Measurements from ENCODE around the gene ACTN4.

Gene ACTN4

DNA sequence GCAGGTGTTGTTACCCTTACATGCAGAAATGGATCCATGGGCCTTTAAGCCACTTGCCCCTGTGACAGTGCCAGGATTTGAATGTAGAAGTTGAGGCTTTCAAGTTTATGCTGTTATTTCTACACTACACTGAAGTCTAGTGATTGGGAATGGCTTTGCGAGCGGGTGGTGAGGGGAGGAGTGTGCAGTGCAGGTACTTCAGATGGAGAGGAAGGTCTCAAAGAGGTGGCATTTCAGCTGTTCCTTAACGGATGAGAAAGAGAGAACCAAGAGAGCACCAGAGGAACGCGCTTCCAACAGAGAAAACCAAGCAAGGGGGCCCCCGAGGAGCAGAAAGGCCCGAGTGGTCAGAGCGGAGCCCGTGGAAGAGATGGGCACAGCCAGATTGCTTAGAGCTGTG, 13.3 kb downstream of the ACTN4 start:
- DNase-seq (ENCODE audit: low read depth in 1 of 2, low spot score in 1 of 2), result no peak

GRCh38 chr19:38661136-38661535, 13.7 kb downstream of the ACTN4 start:
- no peak for DNase-seq (ENCODE audit: low read depth in 1 of 2, low spot score in 1 of 2)

- DNase-seq (ENCODE audit: low read depth in 1 of 2, low spot score in 1 of 2), result no peak
Observed at GRCh38 chr19:38661996-38662395, 14.5 kb downstream of the ACTN4 start.

DNA sequence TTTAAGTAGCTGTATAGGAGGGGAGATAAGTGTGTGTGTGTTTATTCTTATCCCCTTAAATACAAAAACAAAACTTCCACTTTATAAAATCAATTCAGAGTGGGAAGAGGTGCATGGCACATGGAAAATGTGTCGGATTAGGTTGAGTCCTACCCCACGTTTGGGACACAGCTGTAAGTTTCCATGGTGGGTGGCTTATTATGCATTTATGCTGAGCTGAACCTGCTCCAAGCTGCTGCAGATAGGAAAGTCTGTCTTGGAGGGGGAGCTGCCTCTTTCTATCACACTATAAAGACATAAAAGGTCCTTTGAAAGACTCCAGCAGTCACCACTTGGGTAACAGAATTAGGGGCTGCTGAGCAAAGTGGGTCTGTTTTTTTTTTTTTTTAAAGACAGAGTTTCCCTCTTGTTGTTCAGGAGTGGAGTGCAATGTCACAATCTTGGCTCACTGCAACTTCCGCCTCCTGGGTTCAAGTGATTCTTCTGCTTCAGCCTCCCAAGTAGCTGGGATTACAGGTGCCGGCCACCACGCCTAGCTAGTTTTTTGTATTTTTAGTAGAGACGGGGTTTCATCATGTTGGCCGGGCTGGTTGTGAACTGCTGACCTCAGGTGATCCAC, 15.2 kb downstream of the ACTN4 start:
- no peak for DNase-seq (ENCODE audit: low read depth in 1 of 2, low spot score in 1 of 2)

DNA sequence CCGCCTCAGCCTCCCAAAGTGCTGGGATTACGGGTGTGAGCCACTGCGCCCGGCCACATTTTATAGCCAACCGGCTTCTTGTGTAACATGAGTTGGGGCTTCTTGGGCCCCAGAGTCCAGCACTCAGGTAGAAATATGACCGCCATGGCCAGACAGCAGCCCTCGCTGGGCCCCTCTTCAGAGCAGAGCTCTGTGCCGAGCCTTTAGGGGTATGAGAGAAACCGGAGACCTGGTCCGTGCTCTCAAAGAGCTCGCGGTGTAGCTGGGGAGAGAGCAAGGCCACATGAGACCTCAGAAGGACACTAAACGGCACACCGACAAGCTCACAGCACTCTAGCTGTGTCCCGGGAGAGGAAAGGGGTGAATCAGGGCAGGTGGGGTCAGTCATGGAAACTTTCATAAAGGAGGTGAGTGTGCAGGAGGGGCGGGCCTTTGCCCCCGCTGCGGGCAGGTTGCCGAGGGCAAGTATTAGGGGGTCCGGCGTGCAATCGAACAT, 15.8 kb downstream of the ACTN4 start:
- no peak for DNase-seq (ENCODE audit: low read depth in 1 of 2, low spot score in 1 of 2)

- DNase-seq (ENCODE audit: low read depth in 1 of 2, low spot score in 1 of 2), result no peak
Observed at GRCh38 chr19:38663957-38664502, 16.6 kb downstream of the ACTN4 start.

- DNase-seq (ENCODE audit: low read depth in 1 of 2, low spot score in 1 of 2), result no peak
Observed at GRCh38 chr19:38664503-38665211, 17.2 kb downstream of the ACTN4 start.

GRCh38 chr19:38665219-38665931, 17.9 kb downstream of the ACTN4 start:
- DNase-seq (ENCODE audit: low read depth in 1 of 2, low spot score in 1 of 2), result no peak

- no peak for DNase-seq (ENCODE audit: low read depth in 1 of 2, low spot score in 1 of 2)
Observed at GRCh38 chr19:38665950-38666662, 18.7 kb downstream of the ACTN4 start.

- DNase-seq (ENCODE audit: low read depth in 1 of 2, low spot score in 1 of 2), result no peak
Observed at GRCh38 chr19:38666663-38667511, 19.4 kb downstream of the ACTN4 start.

GRCh38 chr19:38667661-38668171, 20.3 kb downstream of the ACTN4 start:
- DNase-seq (ENCODE audit: low read depth in 1 of 2, low spot score in 1 of 2), result no peak

- DNase-seq (ENCODE audit: low read depth in 1 of 2, low spot score in 1 of 2), result no peak
Observed at GRCh38 chr19:38669552-38669951, 22.1 kb downstream of the ACTN4 start.

- DNase-seq (ENCODE audit: low read depth in 1 of 2, low spot score in 1 of 2), result no peak
Observed at GRCh38 chr19:38670921-38671398, 23.5 kb downstream of the ACTN4 start.

- DNase-seq (ENCODE audit: low read depth in 1 of 2, low spot score in 1 of 2), result no peak
Observed at GRCh38 chr19:38671654-38672053, 24.2 kb downstream of the ACTN4 start.

- no peak for DNase-seq (ENCODE audit: low read depth in 1 of 2, low spot score in 1 of 2)
Observed at GRCh38 chr19:38673030-38673429, 25.6 kb downstream of the ACTN4 start.

DNA sequence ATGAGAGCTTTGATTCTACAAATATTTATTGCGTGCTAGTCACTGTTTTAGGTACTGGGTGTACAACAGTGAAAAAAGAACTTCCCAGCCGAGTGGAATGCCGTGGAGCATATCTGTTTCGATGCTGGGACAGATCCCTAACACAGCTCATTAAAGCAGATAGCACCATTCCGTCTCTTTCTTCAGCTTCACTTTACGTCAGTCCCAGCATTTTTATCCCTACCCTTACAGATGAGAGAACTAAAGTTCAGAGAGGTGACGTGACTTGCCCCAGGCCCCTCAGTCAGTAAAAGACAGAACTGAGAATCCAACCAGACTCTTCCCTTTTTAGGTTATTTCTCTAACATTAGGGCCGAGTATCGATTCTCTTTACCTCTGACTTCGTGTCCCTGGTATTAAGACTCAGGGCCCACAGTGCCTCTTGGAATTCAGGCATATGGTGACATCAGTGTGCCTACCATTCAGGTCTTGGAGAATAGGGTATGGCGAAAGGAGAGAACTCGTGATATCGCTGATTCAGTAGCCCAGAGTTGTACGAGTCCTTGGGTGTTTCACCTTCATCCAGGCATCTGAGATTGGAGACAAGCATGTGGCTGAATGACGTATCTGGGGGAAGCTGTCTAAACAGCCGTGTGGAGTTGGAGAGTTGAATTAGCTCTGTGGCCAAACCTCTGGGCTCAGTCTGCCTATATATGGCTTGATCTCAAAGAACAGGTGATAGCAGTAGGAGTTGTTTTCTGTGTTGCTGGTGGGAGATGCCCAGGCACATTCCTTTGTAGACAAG, 27.1 kb downstream of the ACTN4 start:
- no peak for DNase-seq (ENCODE audit: low read depth in 1 of 2, low spot score in 1 of 2)

GRCh38 chr19:38675611-38676010, 28.2 kb downstream of the ACTN4 start:
- DNase-seq (ENCODE audit: low read depth in 1 of 2, low spot score in 1 of 2), result no peak

GRCh38 chr19:38676023-38676877, 28.8 kb downstream of the ACTN4 start:
- no peak for DNase-seq (ENCODE audit: low read depth in 1 of 2, low spot score in 1 of 2)
